Measurements from ENCODE around the gene TFCP2L1. TPM values are rescaled to one million over a fixed set of nuclear protein-coding genes. Genes with fewer than 3 reads are reported as not detected.
"Not testable (repeated sequence)": the region's sequence is repeated elsewhere in the genome, so short reads cannot be mapped to it uniquely, and the experiment has no call there.

Gene TFCP2L1
- polyA plus RNA-seq, 3 donors = 56.5 to 66.8 (median 61.0) TPM

- no peak for DNase-seq (ENCODE audit: extremely low read depth in 1 of 11, low read depth in 9 of 11, low spot score in 4 of 11)
These were observed 46.9 kb downstream of the TFCP2L1 start for GRCh38 chr2:121237980-121238665.

- DNase-seq (ENCODE audit: extremely low read depth in 1 of 11, low read depth in 9 of 11, low spot score in 4 of 11) = no peak
These were observed 47.5 kb downstream of the TFCP2L1 start for GRCh38 chr2:121237336-121237979.

DNA sequence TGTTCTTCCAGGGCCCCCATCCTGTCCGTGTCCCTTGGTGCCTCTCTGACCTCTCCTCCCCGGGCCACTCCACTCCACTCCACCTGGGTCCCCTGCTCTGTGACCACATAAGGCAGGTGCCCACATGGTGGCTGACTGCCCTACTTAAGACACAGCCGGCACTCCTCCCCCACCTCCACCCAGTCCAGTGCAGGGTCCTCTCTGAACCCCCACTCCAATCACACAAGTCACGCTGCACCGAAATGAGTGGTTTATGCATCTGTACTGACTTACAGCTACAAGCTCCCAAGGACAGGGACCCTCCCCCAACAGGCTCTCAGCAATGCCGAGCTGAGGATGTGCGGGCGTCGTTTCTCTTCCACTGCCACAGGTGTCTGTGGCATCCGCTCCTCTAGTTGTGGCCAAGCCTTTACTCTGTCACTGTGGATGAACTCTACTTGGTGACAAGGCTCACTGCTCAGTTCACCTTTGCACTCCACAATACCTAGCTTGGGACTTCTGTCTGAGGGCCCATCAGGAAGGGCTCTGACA, 48.3 kb downstream of the TFCP2L1 start:
- DNase-seq (ENCODE audit: extremely low read depth in 1 of 11, low read depth in 9 of 11, low spot score in 4 of 11) = no peak

DNA sequence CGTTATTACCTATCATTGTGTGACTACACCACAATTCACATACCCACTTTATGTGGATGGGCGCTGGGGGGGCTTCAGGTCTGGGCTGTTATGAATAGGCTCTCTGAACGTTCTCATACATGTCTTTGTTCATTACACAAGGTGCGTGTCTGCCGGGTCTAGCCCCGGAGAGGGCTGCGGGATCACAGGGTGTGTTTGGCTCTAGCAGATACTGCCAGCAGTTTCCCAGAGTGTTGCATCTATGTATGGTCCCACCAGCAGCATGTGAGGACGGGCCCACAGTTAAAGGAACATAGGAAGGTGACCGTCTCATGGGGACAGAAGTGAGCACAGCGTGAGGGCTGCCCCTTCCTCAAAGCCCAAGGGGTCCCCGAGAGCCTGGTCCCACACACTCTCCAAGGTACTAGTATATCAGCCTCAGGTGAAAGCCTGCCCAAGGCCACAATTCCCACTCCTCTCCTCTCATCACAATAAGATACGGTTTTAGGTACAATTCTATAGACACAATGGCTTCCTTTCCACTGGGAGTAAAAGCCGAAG, 48.8 kb downstream of the TFCP2L1 start:
- no peak for DNase-seq (ENCODE audit: extremely low read depth in 1 of 11, low read depth in 9 of 11, low spot score in 4 of 11)

DNA sequence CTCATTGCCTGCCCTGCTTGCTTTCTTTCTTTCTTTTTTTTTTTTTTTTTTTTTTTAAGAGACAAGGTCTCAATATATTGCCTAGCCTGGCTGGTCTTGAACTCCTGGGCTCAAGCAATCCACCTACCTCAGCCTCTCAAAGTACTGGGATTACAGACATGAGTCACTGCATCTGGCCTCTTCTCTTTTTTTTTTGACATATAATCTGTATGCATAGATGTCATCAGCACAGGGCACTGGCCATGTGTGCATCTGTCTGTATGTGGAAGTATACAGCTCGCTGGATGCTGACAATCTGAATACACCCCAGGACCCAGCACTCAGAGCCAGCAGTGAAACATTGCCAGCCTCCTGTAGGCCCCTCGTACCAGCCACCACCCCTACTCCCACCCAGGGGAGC, 49.5 kb downstream of the TFCP2L1 start:
- no peak for DNase-seq (ENCODE audit: extremely low read depth in 1 of 11, low read depth in 9 of 11, low spot score in 4 of 11)

DNA sequence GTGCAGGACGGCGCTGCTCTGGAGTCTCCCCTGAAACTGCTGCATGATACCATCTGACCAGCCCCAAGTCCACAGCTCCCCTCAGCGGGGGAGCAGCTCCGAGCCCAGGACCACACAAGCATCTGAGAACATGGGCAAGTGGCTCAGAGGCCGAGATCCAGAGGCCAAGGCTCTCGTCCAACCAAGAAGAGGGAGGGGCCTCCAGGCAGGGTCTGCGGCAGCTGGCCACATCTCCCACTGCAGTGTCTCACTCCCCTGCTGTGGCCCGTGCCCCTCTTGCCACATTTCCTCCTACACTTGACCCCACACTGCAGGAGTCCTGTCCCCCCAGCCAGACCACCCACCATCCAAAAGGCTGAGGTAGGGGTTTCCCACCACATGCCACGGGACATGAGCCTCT, 50.2 kb downstream of the TFCP2L1 start:
- no peak for DNase-seq (ENCODE audit: extremely low read depth in 1 of 11, low read depth in 9 of 11, low spot score in 4 of 11)

DNA sequence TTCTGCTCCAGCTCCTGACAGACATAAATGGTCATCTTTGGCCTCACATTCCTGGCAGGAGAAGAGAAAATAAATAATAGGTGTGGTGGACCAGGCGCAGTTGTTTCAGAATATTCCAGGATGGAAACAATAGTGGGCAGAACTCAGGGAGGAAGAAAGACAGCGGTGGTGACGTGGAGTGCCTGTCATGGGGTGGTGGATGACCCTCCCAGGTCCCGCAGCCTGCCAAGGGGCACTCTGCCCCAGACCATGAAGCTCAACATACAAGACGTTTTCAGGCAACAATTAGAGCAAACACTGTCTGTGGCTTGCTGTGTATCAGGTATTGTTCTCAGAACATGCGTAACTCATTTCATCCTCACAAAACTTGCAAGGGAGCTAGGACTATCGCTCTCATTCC, 50.9 kb downstream of the TFCP2L1 start:
- DNase-seq (ENCODE audit: extremely low read depth in 1 of 11, low read depth in 9 of 11, low spot score in 4 of 11) = no peak

- DNase-seq (ENCODE audit: extremely low read depth in 1 of 11, low read depth in 9 of 11, low spot score in 4 of 11) = no peak
These were observed 51.4 kb downstream of the TFCP2L1 start for GRCh38 chr2:121233486-121234110.

DNA sequence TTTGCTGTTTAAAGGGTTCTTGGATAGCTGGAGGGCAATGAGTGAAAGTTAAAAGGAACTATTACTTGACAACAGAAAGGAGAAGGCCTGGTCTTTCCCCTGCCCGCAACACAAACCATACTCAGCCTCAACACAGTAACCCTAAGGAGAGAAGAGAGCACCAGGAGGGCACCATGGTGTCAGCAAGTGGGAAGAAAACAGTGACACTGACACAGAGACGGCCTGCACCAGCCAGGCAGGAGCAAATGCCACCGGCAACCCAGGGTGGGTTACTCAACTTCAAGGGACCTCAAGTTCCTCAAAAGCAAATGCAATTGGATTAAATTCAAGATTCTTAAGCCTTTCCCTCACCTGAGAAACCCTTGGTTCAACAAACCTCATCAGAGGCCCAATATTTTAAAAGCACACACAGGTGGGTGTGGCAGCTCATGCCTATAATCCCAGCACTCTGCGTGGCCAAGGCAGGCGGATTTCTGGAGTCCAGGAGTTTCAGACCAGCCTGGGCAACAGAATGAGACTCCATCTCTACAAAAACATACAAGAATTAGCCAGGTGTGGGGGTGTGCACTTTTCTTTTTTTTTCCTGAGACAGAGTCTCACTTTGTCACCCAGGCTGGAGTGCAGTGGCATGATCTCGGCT, 52.3 kb downstream of the TFCP2L1 start:
- DNase-seq (ENCODE audit: extremely low read depth in 1 of 11, low read depth in 9 of 11, low spot score in 4 of 11) = no peak

GRCh38 chr2:121231385-121232000, 53.5 kb downstream of the TFCP2L1 start:
- DNase-seq (ENCODE audit: extremely low read depth in 1 of 11, low read depth in 9 of 11, low spot score in 4 of 11) = no peak

DNA sequence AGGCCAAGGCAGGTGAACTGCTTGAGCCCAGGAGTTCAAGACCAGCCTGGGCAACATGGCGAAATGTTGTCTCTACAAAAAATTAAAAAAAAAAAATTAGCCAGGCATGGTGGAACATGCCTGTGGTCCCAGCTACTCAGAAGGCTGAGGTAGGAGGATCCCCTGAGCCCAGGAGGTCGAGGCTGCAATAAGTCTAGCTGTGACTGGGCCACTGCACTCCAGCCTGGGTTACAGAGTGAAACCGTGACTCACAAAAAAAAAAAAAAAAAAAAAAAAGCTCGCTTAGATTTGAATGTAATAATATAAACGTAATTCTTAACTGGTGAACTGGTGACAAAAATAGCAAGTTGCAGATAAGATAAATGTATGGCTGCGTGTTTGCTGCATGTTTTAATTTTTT, 56.5 kb downstream of the TFCP2L1 start:
- DNase-seq (ENCODE audit: extremely low read depth in 1 of 11, low read depth in 9 of 11, low spot score in 4 of 11) = no peak

DNA sequence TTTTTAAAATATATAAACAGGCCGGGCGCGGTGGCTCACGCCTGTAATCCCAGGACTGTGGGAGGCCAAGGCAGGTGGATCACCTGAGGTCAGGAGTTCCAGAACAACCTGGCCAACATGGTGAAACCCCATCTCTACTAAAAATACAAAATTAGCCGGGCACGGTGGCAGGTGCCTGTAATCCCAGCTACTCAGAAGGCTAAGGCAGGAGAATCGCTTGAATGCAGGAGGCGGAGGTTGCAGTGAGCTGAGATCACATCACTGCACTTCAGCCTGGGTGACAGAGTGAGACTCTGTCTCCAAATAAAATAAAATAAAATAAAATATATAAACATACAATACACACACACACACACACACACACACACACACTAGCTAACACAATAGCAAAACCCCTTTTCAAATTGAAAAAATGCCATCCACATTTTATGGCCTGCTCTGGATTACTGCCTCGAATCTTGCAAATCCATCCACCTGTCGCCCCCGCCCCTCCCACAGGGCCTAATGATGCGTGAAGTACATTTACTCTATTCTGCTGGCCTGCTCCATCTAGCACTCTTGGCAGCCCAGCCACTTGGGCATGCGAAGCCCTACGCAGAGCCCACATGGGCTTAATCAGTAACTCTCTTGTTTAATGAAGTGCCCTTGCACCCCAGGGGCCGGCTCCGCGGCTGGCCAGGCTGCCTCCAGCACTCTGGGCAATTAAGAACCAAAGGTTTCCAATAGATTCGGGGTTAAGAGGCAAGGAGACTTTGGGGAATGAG, 57.4 kb downstream of the TFCP2L1 start:
- peak; percentile 43 to 88 (median 61) for DNase-seq (ENCODE audit: extremely low read depth in 1 of 11, low read depth in 9 of 11, low spot score in 4 of 11)

- not testable (repeated sequence) for DNase-seq (ENCODE audit: extremely low read depth in 1 of 11, low read depth in 9 of 11, low spot score in 4 of 11)
These were observed 59.3 kb downstream of the TFCP2L1 start for GRCh38 chr2:121225681-121226080.

DNA sequence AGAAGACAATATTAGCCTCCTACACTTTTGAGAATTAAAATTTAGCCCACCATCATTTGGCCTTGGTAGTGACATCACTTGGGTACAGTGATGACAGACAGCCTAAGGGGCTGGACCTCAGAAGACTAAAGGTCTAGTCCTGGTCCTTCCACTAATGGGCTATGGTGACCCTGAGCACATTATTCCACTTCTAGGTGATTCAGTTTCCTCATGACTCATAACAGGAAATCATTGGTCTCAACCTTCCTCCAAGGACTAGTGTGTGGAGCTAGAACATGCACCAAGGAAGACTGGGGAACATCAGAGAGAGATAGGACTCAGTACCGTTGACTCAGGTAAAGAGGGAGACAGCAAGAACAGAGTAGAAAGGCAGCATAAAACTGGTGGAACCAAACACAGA, 64.0 kb downstream of the TFCP2L1 start:
- DNase-seq (ENCODE audit: extremely low read depth in 1 of 11, low read depth in 9 of 11, low spot score in 4 of 11) = no peak

DNA sequence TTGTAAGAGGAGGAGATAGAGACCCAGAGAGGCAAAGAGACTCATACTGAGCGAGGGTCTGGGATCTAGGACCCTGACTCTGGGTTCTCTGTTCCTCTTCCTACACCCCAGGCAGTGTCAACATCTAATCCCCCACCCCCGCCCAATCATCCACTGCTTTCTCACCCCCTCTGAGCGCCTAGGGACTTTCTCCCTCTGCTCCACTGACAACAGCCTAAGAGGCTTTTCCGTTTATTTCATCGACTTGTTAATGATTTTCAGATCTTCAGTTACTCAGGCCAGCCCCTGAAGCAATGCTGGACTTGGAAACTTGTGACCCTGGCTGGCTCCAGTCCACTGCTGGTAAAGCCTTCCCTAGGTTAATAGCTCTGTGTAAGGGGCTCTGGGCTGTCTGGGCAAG, 65.1 kb downstream of the TFCP2L1 start:
- no peak for DNase-seq (ENCODE audit: extremely low read depth in 1 of 11, low read depth in 9 of 11, low spot score in 4 of 11)

GRCh38 chr2:121218386-121218938, 66.5 kb downstream of the TFCP2L1 start:
- DNase-seq (ENCODE audit: extremely low read depth in 1 of 11, low read depth in 9 of 11, low spot score in 4 of 11) = no peak

DNA sequence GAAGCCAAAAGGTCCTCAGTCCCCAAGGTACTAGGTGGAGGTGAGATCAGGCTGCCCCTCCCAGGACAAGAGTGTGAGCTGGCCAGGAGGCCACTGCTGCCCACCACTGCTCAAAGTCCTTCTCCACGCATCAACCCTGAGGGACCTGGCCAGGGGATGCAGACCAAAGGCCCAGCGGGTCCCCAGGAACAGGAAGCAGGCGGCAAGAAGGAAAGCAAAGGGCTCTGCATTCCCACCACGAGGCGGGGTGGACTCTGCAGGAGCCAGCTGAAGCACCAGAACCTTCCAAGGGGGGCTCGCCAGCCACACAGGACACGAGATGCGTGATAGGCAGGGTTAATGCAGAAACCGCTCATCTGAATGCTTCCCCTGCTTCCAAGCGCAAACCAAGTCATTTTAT, 67.4 kb downstream of the TFCP2L1 start:
- no peak for DNase-seq (ENCODE audit: extremely low read depth in 1 of 11, low read depth in 9 of 11, low spot score in 4 of 11)

DNA sequence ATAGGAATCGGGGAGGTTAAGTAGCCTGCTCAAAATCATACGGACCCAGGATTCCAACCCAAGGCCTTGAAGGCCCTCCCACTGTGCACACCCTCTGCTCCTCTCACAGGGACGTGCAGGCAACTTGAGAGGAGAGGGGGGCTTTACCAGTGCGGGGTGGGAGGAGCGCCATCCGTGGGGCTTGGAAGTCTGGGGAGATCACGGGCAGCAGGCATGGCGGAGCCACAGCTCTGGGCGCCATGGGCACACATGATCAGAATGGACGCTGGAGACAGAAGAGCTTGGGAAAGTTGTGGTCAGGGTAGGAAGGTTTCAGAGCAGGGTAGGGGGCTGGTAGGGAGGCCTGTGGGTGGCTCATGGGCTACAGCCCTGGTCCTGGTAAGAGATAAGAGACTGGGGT, 70.7 kb downstream of the TFCP2L1 start:
- no peak for DNase-seq (ENCODE audit: extremely low read depth in 1 of 11, low read depth in 9 of 11, low spot score in 4 of 11)

Measured in renal cortex interstitium (tissue), 11 donors.